Measurements from ENCODE around the gene PFKFB4. TPM values are rescaled to one million over a fixed set of nuclear protein-coding genes. Genes with fewer than 3 reads are reported as not detected.

PFKFB4 gene
- total RNA-seq, 2 experiments from 2014 or later = 0.98 to 2.5 TPM

GRCh38 chr3:48478626-48479555 is 77.7 kb downstream of the PFKFB4 start:
- no peak for TF ChIP-seq CTCF (IDR thresholded peaks at IDR 0.05)
- H3K4me1 ChIP-seq (ENCODE audit: insufficient read depth, low read length) = peaks cover 61% of the 10 kb centered on the region
- ChIA-PET CTCF (interaction anchor here (1.3 kb wide), 1 partner anchor 43 kb away, joined by 5 read pairs; no protein-coding TSS in a partner anchor), POLR2A (interaction anchor here (1.0 to 4.8 kb wide), 10 partner anchors 12 to 78 kb away, joined by 3 to 26 read pairs (median 6); partner anchors contain the start of genes ATRIP, PFKFB4 and SHISA5)
- H3K27me3 Mint-ChIP-seq = no peaks in the 10 kb centered on the region
- H3K9me3 ChIP-seq (ENCODE audit: control insufficient read depth in 1 of 2, insufficient read depth in 1 of 2, low read length in 2 of 2) = no peaks in the 10 kb centered on the region
- peak overlapping the region; percentile 95 for H3K27ac Mint-ChIP-seq
- ATAC-seq (ENCODE audit: poor library complexity) (peak; percentile 85), DNase-seq (peak; percentile 38 to 87 (median 59))
- peaks cover 36% of the 10 kb centered on the region for H3K4me1 Mint-ChIP-seq (ENCODE audit: low read depth)
- no peaks in the 10 kb centered on the region for H3K27me3 ChIP-seq (ENCODE audit: control insufficient read depth in 1 of 2, insufficient read depth in 2 of 2, low read length in 2 of 2)
- H3K4me3 ChIP-seq (ENCODE audit: low read length) = peak overlapping the region; percentile 47
- intact Hi-C loops (cut with DNase I, micrococcal nuclease) = loop anchor here in 1 of 2 experiments (5.0 kb wide), 1 partner anchor 42 kb away; no protein-coding TSS in a partner anchor
- peaks cover 9% of the 10 kb centered on the region for H3K36me3 ChIP-seq (ENCODE audit: insufficient read depth, low read length)
- H3K27ac ChIP-seq (ENCODE audit: low read depth in 1 of 2, low read length in 2 of 2) = peak overlapping the region; percentile 67 to 75
- no peaks in the 10 kb centered on the region for H3K9me3 Mint-ChIP-seq
- no peaks in the 10 kb centered on the region for H3K36me3 Mint-ChIP-seq (ENCODE audit: low read depth)
- peak overlapping the region; percentile 89 for H3K4me3 Mint-ChIP-seq

- H3K9me3 ChIP-seq (ENCODE audit: control insufficient read depth in 1 of 2, insufficient read depth in 1 of 2, low read length in 2 of 2) = no peaks in the 10 kb centered on the region
- peaks cover 69% of the 10 kb centered on the region for H3K4me1 ChIP-seq (ENCODE audit: insufficient read depth, low read length)
- peak overlapping the region; percentile 89 for H3K4me3 Mint-ChIP-seq
- ATAC-seq (ENCODE audit: poor library complexity) (no peak), DNase-seq (no peak)
- peak overlapping the region; percentile 67 to 75 for H3K27ac ChIP-seq (ENCODE audit: low read depth in 1 of 2, low read length in 2 of 2)
- peaks cover 1% of the 10 kb centered on the region for H3K36me3 Mint-ChIP-seq (ENCODE audit: low read depth)
- peak overlapping the region; percentile 47 for H3K4me3 ChIP-seq (ENCODE audit: low read length)
- H3K36me3 ChIP-seq (ENCODE audit: insufficient read depth, low read length) = peaks cover 9% of the 10 kb centered on the region
- ChIA-PET POLR2A (interaction anchor here (0.7 to 4.8 kb wide), 4 partner anchors 11 to 289 kb away, joined by 3 to 26 read pairs (median 14); partner anchors contain the start of genes ATRIP, CCDC51 and TMA7), CTCF (interaction anchor here (1.3 kb wide), 1 partner anchor 42 kb away, joined by 5 read pairs; no protein-coding TSS in a partner anchor)
- no peaks in the 10 kb centered on the region for H3K27me3 Mint-ChIP-seq
- intact Hi-C loops (cut with DNase I, micrococcal nuclease) = loop anchor here in 1 of 2 experiments (5.0 kb wide), 1 partner anchor 41 kb away; no protein-coding TSS in a partner anchor
- H3K27ac Mint-ChIP-seq = peak overlapping the region; percentile 95
- no peaks in the 10 kb centered on the region for H3K9me3 Mint-ChIP-seq
- H3K4me1 Mint-ChIP-seq (ENCODE audit: low read depth) = peaks cover 44% of the 10 kb centered on the region
- no peaks in the 10 kb centered on the region for H3K27me3 ChIP-seq (ENCODE audit: control insufficient read depth in 1 of 2, insufficient read depth in 2 of 2, low read length in 2 of 2)
- no peak for TF ChIP-seq CTCF (IDR thresholded peaks at IDR 0.05)
Observed at GRCh38 chr3:48477959-48478520, 78.6 kb downstream of the PFKFB4 start.

GRCh38 chr3:48476426-48477053 is 80.1 kb downstream of the PFKFB4 start:
- no peak for TF ChIP-seq CTCF (IDR thresholded peaks at IDR 0.05)
- Mint-ChIP-seq H3K4me3 (no peak overlapping the region), H3K27me3 (no peaks in the 10 kb centered on the region), H3K9me3 (no peaks in the 10 kb centered on the region), H3K36me3 (ENCODE audit: low read depth) (peaks cover 6% of the 10 kb centered on the region), H3K27ac (peak overlapping the region; percentile 95), H3K4me1 (ENCODE audit: low read depth) (peaks cover 49% of the 10 kb centered on the region)
- Histone ChIP-seq H3K4me1 (ENCODE audit: insufficient read depth, low read length) (peaks cover 84% of the 10 kb centered on the region), H3K4me3 (ENCODE audit: low read length) (no peak overlapping the region), H3K27me3 (ENCODE audit: control insufficient read depth in 1 of 2, insufficient read depth in 2 of 2, low read length in 2 of 2) (no peaks in the 10 kb centered on the region), H3K27ac (ENCODE audit: low read depth in 1 of 2, low read length in 2 of 2) (peak overlapping the region in 1 of 2 donors; percentile 9), H3K9me3 (ENCODE audit: control insufficient read depth in 1 of 2, insufficient read depth in 1 of 2, low read length in 2 of 2) (no peaks in the 10 kb centered on the region), H3K36me3 (ENCODE audit: insufficient read depth, low read length) (peaks cover 9% of the 10 kb centered on the region)
- intact Hi-C loops (cut with DNase I, micrococcal nuclease) = loop anchor here in 1 of 2 experiments (5.0 kb wide), 1 partner anchor 39 kb away; no protein-coding TSS in a partner anchor
- no peak for ATAC-seq (ENCODE audit: poor library complexity)
- DNase-seq = no peak
- ChIA-PET CTCF (no interaction called here), POLR2A (interaction anchor here (2.2 to 4.8 kb wide), 2 partner anchors 30 to 36 kb away, joined by 8 to 20 read pairs; partner anchors contain the start of genes ATRIP, CCDC51 and TMA7)
